HepG2 (cell line): ENCODE results near the gene ZNF605. TPM values are rescaled to one million over a fixed set of nuclear protein-coding genes. Genes with fewer than 3 reads are reported as not detected.

Experiments used
- ATAC-seq: fragments of 200-7000 bp; cut with Tn5 transposase; 3 replicates; pipeline ENCODE4 v1.9.1; 2020; ENCODE audit warnings: mild to moderate bottlenecking, moderate library complexity
- BruUV-seq: library from RNA; stranded (reverse); fragments of 400-500 nt; replicated peaks from 2 replicates; lab custom pipeline; 2021; lab: Mats Ljungman, UMichigan
- CTCF ChIA-PET: fragments of 300-600 bp; formaldehyde crosslinking; extraction: SDS; loops from one replicate; lab custom pipeline; 2021; ENCODE audit warnings: low total read pairs, inconsistent platforms, low intra/inter-chr PET ratio; lab: Yijun Ruan, JAX
- POLR2A ChIA-PET: fragments of 350-600 bp; sonication (Branson Sonifier 250); formaldehyde crosslinking; loops from one replicate; lab custom pipeline; 2020; ENCODE audit warnings: antibody characterized with exemption, inconsistent platforms; lab: Yijun Ruan, JAX
- DNase-seq: peaks from one replicate; pipeline ENCODE4 v3.0.0-alpha.2; 2015; ENCODE audit warnings: low spot score
- FAIRE-seq: peaks from 3 replicates; lab custom pipeline; 2011; peaks lifted over from hg19 to GRCh38; lab: Jason Lieb, UNC
- H2AFZ ChIP-seq: one replicate; pipeline ENCODE4 v1.6.1; 2011; ENCODE audit warnings: low read length, inconsistent platforms
- H3K27ac ChIP-seq: fragments of 300-600 bp; 3 replicates; pipeline ENCODE4 v1.8.0; 2011; ENCODE audit warnings: mixed run types, mild to moderate bottlenecking, mixed read lengths, low read length, inconsistent platforms; ENCODE audit not compliant: insufficient read depth; ENCODE audit errors: extremely low read length
- H3K27me3 ChIP-seq, 2 experiments: fragments of 200-600 bp in 1 of 2; 2 replicates in 1 of 2; 3 replicates in 1 of 2; pipeline versions ENCODE4 v1.6.0 to v1.8.0; 2011; ENCODE audit warnings: low read length in 2 of 2, mild to moderate bottlenecking in 2 of 2, moderate library complexity in 2 of 2, inconsistent platforms in 1 of 2; ENCODE audit not compliant: insufficient read depth in 2 of 2, control insufficient read depth in 1 of 2
- H3K36me3 ChIP-seq, 2 experiments: fragments of 200-600 bp in 1 of 2; replicated peaks in 1 of 2; 2 replicates in 1 of 2; 3 replicates in 1 of 2; pipeline versions ENCODE4 v1.5.1 to v1.8.0; 2011; ENCODE audit warnings: low read length in 2 of 2, inconsistent platforms in 1 of 2; ENCODE audit not compliant: insufficient read depth in 2 of 2, control insufficient read depth in 1 of 2
- H3K4me1 ChIP-seq: 2 replicates; pipeline ENCODE4 v1.5.1; 2012; ENCODE audit warnings: low read length, inconsistent platforms; ENCODE audit not compliant: insufficient read depth
- H3K4me2 ChIP-seq: 2 replicates; pipeline ENCODE4 v1.6.0; 2011; ENCODE audit warnings: low read depth, low read length, inconsistent platforms
- H3K4me3 ChIP-seq, 3 experiments: fragments of 200-600 bp in 1 of 3; sonication (generic), shearing (Covaris generic) in 1 of 3; replicated peaks in 1 of 3; 2 replicates each; pipeline ENCODE4 v1.5.1; 2011 to 2016; ENCODE audit warnings: low read length in 3 of 3, inconsistent platforms in 2 of 3, low read depth in 2 of 3, mild to moderate bottlenecking in 2 of 3, control low read depth in 1 of 3, mixed read lengths in 1 of 3; ENCODE audit not compliant: insufficient read depth in 1 of 3
- H3K79me2 ChIP-seq: one replicate; pipeline ENCODE4 v1.6.1; 2011; ENCODE audit warnings: low read length, inconsistent platforms; ENCODE audit not compliant: insufficient read depth
- H3K9ac ChIP-seq: 2 replicates; pipeline ENCODE4 v1.6.0; 2011; ENCODE audit warnings: mild to moderate bottlenecking, low read depth, low read length, inconsistent platforms; ENCODE audit not compliant: insufficient read depth
- H3K9me3 ChIP-seq: 2 replicates; pipeline ENCODE4 v1.5.1; 2012; ENCODE audit warnings: mild to moderate bottlenecking, low read length
- H4K20me1 ChIP-seq: 2 replicates; pipeline ENCODE4 v1.6.0; 2011; ENCODE audit warnings: inconsistent platforms, mild to moderate bottlenecking, low read length, moderate library complexity; ENCODE audit not compliant: insufficient read depth
- ARID3A ChIP-seq: IDR thresholded peaks from 2 replicates; pipeline ENCODE4 v1.6.1; 2012; ENCODE audit warnings: low read depth, low read length, improper control_type of control experiment
- GLMP ChIP-seq: sonication (generic); formaldehyde crosslinking; IDR thresholded peaks from 2 replicates; pipeline ENCODE4 v1.9.0; 2021; ENCODE audit warnings: missing genetic modification reagents, mild to moderate bottlenecking, borderline replicate concordance
- MED1 ChIP-seq: sonication (generic); formaldehyde crosslinking; IDR thresholded peaks from 2 replicates; pipeline ENCODE4 v1.4.0; 2020; ENCODE audit warnings: missing genetic modification reagents
- MYC ChIP-seq: sonication (generic); formaldehyde crosslinking; IDR thresholded peaks from 2 replicates; pipeline ENCODE4 v1.9.0; 2021; ENCODE audit warnings: missing genetic modification reagents, borderline replicate concordance
- NAIF1 ChIP-seq: sonication (generic); formaldehyde crosslinking; IDR thresholded peaks from 2 replicates; pipeline ENCODE4 v1.5.0; 2020; ENCODE audit warnings: mild to moderate bottlenecking, missing genetic modification reagents, borderline replicate concordance
- PCBP1 ChIP-seq: fragments of 200-400 bp; formaldehyde crosslinking; IDR thresholded peaks from 2 replicates; pipeline ENCODE4 v1.6.1; 2017; ENCODE audit warnings: mild to moderate bottlenecking, low read depth, low read length, borderline replicate concordance
- PRMT3 ChIP-seq: sonication (generic); formaldehyde crosslinking; IDR thresholded peaks from 2 replicates; pipeline ENCODE4 v1.8.1; 2022; ENCODE audit warnings: low read depth, mild to moderate bottlenecking, moderate library complexity, missing genetic modification reagents, borderline replicate concordance
- SOX13 ChIP-seq, 3 experiments: fragments of 450-650 bp in 1 of 3; sonication (generic) in 1 of 3; formaldehyde crosslinking in 1 of 3; IDR thresholded peaks in 2 of 3; conservative IDR thresholded peaks in 1 of 3; 2 replicates each; pipeline versions ENCODE4 v1.5.0 to v1.6.1; 2016 to 2020; ENCODE audit warnings: antibody characterized with exemption in 1 of 3, mild to moderate bottlenecking in 1 of 3, missing compliant biosample characterization in 1 of 3, missing genetic modification reagents in 1 of 3, moderate library complexity in 1 of 3
- SP140L ChIP-seq: sonication (generic); formaldehyde crosslinking; IDR thresholded peaks from 2 replicates; pipeline ENCODE4 v1.4.0; 2020; ENCODE audit warnings: missing genetic modification reagents, borderline replicate concordance
- SRY ChIP-seq: sonication (generic); formaldehyde crosslinking; IDR thresholded peaks from 2 replicates; pipeline ENCODE4 v1.8.0; 2022; ENCODE audit warnings: mild to moderate bottlenecking, missing genetic modification reagents
- TCF7L2 ChIP-seq: IDR thresholded peaks from 2 replicates; pipeline ENCODE4 v1.6.1; 2011; ENCODE audit warnings: mild to moderate bottlenecking, low read depth, low read length, moderate library complexity
- ZNF18 ChIP-seq: sonication (generic); formaldehyde crosslinking; IDR thresholded peaks from 2 replicates; pipeline ENCODE4 v1.8.0; 2022; ENCODE audit warnings: mild to moderate bottlenecking, missing genetic modification reagents; ENCODE audit not compliant: insufficient replicate concordance
- ZNF260 ChIP-seq: sonication (generic); formaldehyde crosslinking; IDR thresholded peaks from 2 replicates; pipeline ENCODE4 v1.4.0; 2020; ENCODE audit warnings: missing genetic modification reagents, low read depth, mild to moderate bottlenecking, borderline replicate concordance
- ZNF569 ChIP-seq: sonication (generic); formaldehyde crosslinking; IDR thresholded peaks from 2 replicates; pipeline ENCODE4 v1.5.0; 2020; ENCODE audit warnings: mild to moderate bottlenecking, missing genetic modification reagents, moderate library complexity, borderline replicate concordance
- ZNF629 ChIP-seq: sonication (generic); formaldehyde crosslinking; conservative IDR thresholded peaks from 2 replicates; pipeline ENCODE4 v1.5.0; 2020; ENCODE audit warnings: missing genetic modification reagents
- WGBS: methylation state at CpG from one replicate; pipeline ENCODE4 v1.1.6; 2017; ENCODE audit warnings: low lambda C conversion rate; 5-methylcytosine and 5-hydroxymethylcytosine counted together
- in situ Hi-C: cut with HindIII; loops from 2 replicates; pipeline ENCODE4 v1.10.0; 2017; ENCODE audit warnings: low pct_unique_long_range_greater_than_20kb; ENCODE audit not compliant: extremely low pct_ligation_motif_present
- intact Hi-C: fragments of 100-400 bp; cut with micrococcal nuclease; formaldehyde crosslinking; loops from one replicate; pipeline ENCODE4 v1.10.0; 2022; ENCODE audit not compliant: unreplicated experiment
- polyA plus RNA-seq, 8 experiments: library from polyadenylated mRNA; depleted of rRNA in 3 of 8; stranded (reverse) in 7 of 8; unstranded in 1 of 8; fragments of >200 nt; fragmentation: Illumina TruSeq in 4 of 8; extraction: Trizol in 4 of 8; gene quantifications; 2 replicates each; pipeline versions ENCODE4 v1.2.1 to v1.2.3, GENCODE V29; 2011 to 2016; ENCODE audit warnings: low read depth in 4 of 8, missing spikeins in 1 of 8, mixed read lengths in 1 of 8; ENCODE audit not compliant: insufficient read depth in 1 of 8
- total RNA-seq, 5 experiments: library from RNA; depleted of rRNA; stranded (reverse); fragments of >200 nt; fragmentation: Illumina TruSeq; extraction: Trizol; gene quantifications; 2 replicates each; pipeline ENCODE4 v1.2.3, GENCODE V29; 2016; ENCODE audit warnings: low read depth in 1 of 5

ZNF605 gene
- total and polyA plus RNA-seq, 2 of the 13 experiments (the other 11 are each of a cell fraction or from before 2014, with no cell fraction given), result 6.7 to 6.8 TPM

GRCh38 chr12:132967736-132968135, 11.6 kb upstream of the ZNF605 start (continued):
- TF ChIP-seq MYC (CRISPR knock-in tag) (no peak), NAIF1 (no peak), PRMT3 (CRISPR knock-in tag) (no peak), ZNF569 (CRISPR knock-in tag) (no peak), SP140L (CRISPR knock-in tag) (no peak), ZNF629 (CRISPR knock-in tag) (no peak), TCF7L2 (no peak), SRY (CRISPR knock-in tag) (no peak)

GRCh38 chr12:132966676-132967415, 10.7 kb upstream of the ZNF605 start:
- no peak overlapping the region for H3K4me3 ChIP-seq
- no TSS peak for BruUV-seq
- ATAC-seq, result no peak; the same call in 2 of the 3 replicates

More at GRCh38 chr12:132966676-132967415, 10.7 kb upstream of the ZNF605 start:
- Histone ChIP-seq H3K9me3 (peaks cover 78% of the 10 kb centered on the region), H3K36me3 (no peaks in the 10 kb centered on the region), H4K20me1 (no peaks in the 10 kb centered on the region), H3K4me2 (no peak overlapping the region), H3K4me1 (no peaks in the 10 kb centered on the region), H3K27ac (no peak overlapping the region), H2AFZ (no peak overlapping the region), H3K9ac (no peak overlapping the region), H3K79me2 (no peaks in the 10 kb centered on the region), H3K27me3 (no peaks in the 10 kb centered on the region)
- no peak for FAIRE-seq
- 0% methylated on average over 1 of the region's 12 CpGs for WGBS
- CTCF ChIA-PET, result no interaction called here
- intact Hi-C loops, result no loop called here
- POLR2A ChIA-PET, result no interaction called here
- in situ Hi-C loops, result no loop called here
- TF ChIP-seq GLMP (CRISPR knock-in tag) (no peak), ZNF18 (no peak), MED1 (CRISPR knock-in tag) (no peak), SOX13 (IDR thresholded peaks at IDR 0.05) (no peak), SOX13 (CRISPR knock-in tag; conservative IDR thresholded peaks at IDR 0.05 in 1 of 2, IDR thresholded peaks at IDR 0.05 in 1 of 2) (no peak), ZNF260 (no peak), PCBP1 (no peak), ARID3A (no peak)
- no peak for DNase-seq
